ENCODE data around the gene PI4K2A.

PI4K2A gene

DNA sequence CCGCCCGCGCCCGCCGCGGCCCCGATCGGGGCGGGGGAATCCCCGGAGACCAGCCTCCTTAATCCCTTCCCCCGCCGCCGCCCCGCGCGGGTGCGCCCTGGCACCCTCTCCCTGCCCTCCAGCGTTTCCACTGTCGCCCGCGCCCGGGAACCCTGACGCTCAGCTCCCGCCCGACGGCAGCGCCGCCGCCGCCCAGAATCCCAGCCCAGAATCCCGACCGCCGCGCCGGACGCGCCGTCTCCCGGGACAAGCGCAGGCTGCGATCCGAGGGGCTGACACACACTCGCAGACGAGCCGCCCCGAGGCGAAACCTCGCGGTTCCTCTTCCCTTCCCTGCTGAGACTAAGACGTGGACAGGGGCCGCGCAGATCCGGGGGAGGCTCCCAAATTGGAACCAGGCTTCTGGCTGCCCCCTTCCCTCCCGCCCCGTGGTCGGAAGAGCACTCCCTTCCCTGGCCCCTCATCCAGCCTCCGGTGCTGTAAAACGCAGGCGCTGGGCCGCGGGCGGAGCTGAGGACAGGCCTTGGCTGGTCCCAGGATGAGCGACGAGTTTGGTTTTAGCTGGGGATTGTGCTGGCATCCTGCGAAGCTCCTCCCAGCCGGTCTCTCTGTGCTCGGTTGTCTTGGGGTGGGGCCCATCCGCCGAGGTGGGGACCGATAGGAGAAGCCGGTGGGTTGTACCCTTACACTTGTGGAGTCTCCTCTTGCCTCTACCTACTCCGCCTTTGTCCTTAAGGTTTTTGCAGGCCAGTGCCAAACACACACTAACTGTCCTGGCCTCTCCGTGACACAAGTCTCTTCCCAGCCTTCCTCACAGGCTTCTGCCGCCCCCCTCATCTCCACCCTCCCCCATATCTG, 74.2 kb downstream of the PI4K2A start:
- Histone ChIP-seq H3K4me2 (ENCODE audit: low read depth, low read length, poor library complexity, severe bottlenecking) (peak overlapping the region; percentile 45), H3F3A (ENCODE audit: insufficient read depth) (no peaks in the 10 kb centered on the region), H4K20me1 (ENCODE audit: low read depth, low read length) (no peaks in the 10 kb centered on the region), H3K9me2 (replicated peaks; ENCODE audit: insufficient read depth, low read length) (no peaks in the 10 kb centered on the region), H3K79me2 (ENCODE audit: insufficient read depth, low read length) (no peaks in the 10 kb centered on the region), H3K36me3 (ENCODE audit: low read length) (no peaks in the 10 kb centered on the region), H2AFZ (ENCODE audit: low read depth, low read length, severe bottlenecking) (no peak overlapping the region), H3K27ac (ENCODE audit: low read depth, low read length) (no peak overlapping the region), H3K9me3 (ENCODE audit: insufficient read depth, low read length) (no peaks in the 10 kb centered on the region), H3K9ac (ENCODE audit: low read length) (no peak overlapping the region), H3K4me3 (ENCODE audit: insufficient read depth, low read length, poor library complexity, severe bottlenecking) (no peak overlapping the region), H3K27me3 (ENCODE audit: low read length) (no peaks in the 10 kb centered on the region)
- no peak for TF ChIP-seq EZH2phosphoT487 (conservative IDR thresholded peaks at IDR 0.05; ENCODE audit: low read length)
- TF ChIP-seq, protein P1, sequence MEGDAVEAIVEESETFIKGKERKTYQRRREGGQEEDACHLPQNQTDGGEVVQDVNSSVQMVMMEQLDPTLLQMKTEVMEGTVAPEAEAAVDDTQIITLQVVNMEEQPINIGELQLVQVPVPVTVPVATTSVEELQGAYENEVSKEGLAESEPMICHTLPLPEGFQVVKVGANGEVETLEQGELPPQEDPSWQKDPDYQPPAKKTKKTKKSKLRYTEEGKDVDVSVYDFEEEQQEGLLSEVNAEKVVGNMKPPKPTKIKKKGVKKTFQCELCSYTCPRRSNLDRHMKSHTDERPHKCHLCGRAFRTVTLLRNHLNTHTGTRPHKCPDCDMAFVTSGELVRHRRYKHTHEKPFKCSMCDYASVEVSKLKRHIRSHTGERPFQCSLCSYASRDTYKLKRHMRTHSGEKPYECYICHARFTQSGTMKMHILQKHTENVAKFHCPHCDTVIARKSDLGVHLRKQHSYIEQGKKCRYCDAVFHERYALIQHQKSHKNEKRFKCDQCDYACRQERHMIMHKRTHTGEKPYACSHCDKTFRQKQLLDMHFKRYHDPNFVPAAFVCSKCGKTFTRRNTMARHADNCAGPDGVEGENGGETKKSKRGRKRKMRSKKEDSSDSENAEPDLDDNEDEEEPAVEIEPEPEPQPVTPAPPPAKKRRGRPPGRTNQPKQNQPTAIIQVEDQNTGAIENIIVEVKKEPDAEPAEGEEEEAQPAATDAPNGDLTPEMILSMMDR (IDR thresholded peaks at IDR 0.05; ENCODE audit: insufficient read depth, low read length, poor library complexity, severe bottlenecking) = no peak

DNA sequence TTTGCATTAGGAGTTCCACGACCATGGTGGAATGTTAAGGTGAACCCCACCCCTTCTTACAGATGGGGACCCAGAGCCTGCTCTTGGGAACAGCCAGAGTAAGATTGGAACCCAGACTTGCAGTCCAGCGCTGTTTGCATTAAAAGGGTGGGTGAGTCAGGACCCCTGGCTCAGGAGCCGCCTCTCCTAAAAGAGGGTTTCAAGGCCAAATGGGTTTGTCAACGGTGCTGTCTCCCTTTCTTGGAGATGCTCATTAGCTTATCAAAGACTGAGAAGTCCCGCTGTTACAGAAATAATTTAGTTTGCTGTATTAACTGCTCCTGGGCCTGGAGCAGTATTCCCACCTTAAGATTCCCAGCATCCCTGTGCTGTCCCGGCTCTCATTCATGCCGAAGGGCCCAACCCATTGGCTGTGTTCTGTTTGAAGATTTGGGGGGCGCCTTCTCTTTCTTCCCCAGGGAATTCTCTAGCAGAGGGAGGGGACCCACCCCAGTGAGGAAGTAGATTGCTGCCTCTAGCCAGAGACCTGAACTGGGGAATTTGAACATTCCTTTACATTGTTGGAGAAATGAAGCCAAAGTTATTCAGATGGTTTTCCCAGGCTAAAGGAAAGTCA, 74.9 kb downstream of the PI4K2A start:
- no peak overlapping the region for H3K4me2 ChIP-seq (ENCODE audit: low read depth, low read length, poor library complexity, severe bottlenecking)
- no peaks in the 10 kb centered on the region for H3K9me3 ChIP-seq (ENCODE audit: insufficient read depth, low read length)
- no peak overlapping the region for H3K9ac ChIP-seq (ENCODE audit: low read length)
- no peaks in the 10 kb centered on the region for H4K20me1 ChIP-seq (ENCODE audit: low read depth, low read length)
- TF ChIP-seq, protein P1 (IDR thresholded peaks at IDR 0.05; ENCODE audit: insufficient read depth, low read length, poor library complexity, severe bottlenecking) = no peak
- TF ChIP-seq EZH2phosphoT487 (conservative IDR thresholded peaks at IDR 0.05; ENCODE audit: low read length) = no peak
- H3K4me3 ChIP-seq (ENCODE audit: insufficient read depth, low read length, poor library complexity, severe bottlenecking) = no peak overlapping the region
- H3F3A ChIP-seq (ENCODE audit: insufficient read depth) = no peaks in the 10 kb centered on the region
- no peaks in the 10 kb centered on the region for H3K9me2 ChIP-seq (replicated peaks; ENCODE audit: insufficient read depth, low read length)
- H3K36me3 ChIP-seq (ENCODE audit: low read length) = no peaks in the 10 kb centered on the region
- H2AFZ ChIP-seq (ENCODE audit: low read depth, low read length, severe bottlenecking) = no peak overlapping the region
- H3K27ac ChIP-seq (ENCODE audit: low read depth, low read length) = no peak overlapping the region
- no peaks in the 10 kb centered on the region for H3K27me3 ChIP-seq (ENCODE audit: low read length)
- no peaks in the 10 kb centered on the region for H3K79me2 ChIP-seq (ENCODE audit: insufficient read depth, low read length)

DNA sequence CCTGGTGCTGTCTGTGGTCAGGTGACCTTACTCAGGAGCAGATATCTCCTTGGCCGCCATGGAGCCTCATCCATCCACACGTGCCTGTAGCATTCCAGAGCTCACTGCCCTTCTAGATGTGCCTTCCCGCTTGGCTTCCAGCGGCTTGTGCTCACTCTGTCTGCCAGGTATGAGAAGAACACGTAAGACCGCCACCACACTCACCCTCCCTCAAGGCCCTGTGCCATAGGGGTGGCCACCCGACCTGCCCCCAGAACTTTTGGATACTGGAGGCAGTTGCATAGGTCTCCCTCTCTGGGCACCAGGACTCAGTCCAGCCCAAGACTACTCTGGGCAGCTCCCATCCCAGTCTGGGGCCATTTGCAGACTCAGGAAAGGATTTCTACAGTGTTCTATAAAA, 77.2 kb downstream of the PI4K2A start:
- H3K4me2 ChIP-seq (ENCODE audit: low read depth, low read length, poor library complexity, severe bottlenecking) = no peak overlapping the region
- TF ChIP-seq EZH2phosphoT487 (conservative IDR thresholded peaks at IDR 0.05; ENCODE audit: low read length) = no peak
- TF ChIP-seq, protein P1 (IDR thresholded peaks at IDR 0.05; ENCODE audit: insufficient read depth, low read length, poor library complexity, severe bottlenecking) = no peak
- no peaks in the 10 kb centered on the region for H3K36me3 ChIP-seq (ENCODE audit: low read length)
- no peak overlapping the region for H2AFZ ChIP-seq (ENCODE audit: low read depth, low read length, severe bottlenecking)
- no peaks in the 10 kb centered on the region for H3K9me2 ChIP-seq (replicated peaks; ENCODE audit: insufficient read depth, low read length)
- no peak overlapping the region for H3K9ac ChIP-seq (ENCODE audit: low read length)
- H3K4me3 ChIP-seq (ENCODE audit: insufficient read depth, low read length, poor library complexity, severe bottlenecking) = no peak overlapping the region
- no peaks in the 10 kb centered on the region for H3K9me3 ChIP-seq (ENCODE audit: insufficient read depth, low read length)
- H4K20me1 ChIP-seq (ENCODE audit: low read depth, low read length) = no peaks in the 10 kb centered on the region
- no peaks in the 10 kb centered on the region for H3K79me2 ChIP-seq (ENCODE audit: insufficient read depth, low read length)
- H3K27ac ChIP-seq (ENCODE audit: low read depth, low read length) = no peak overlapping the region
- no peaks in the 10 kb centered on the region for H3F3A ChIP-seq (ENCODE audit: insufficient read depth)
- no peaks in the 10 kb centered on the region for H3K27me3 ChIP-seq (ENCODE audit: low read length)
